Hepatocyte (in vitro differentiated cells): ENCODE measurements around the gene SHISAL2A. TPM values are rescaled to one million over a fixed set of nuclear protein-coding genes. Genes with fewer than 3 reads are reported as not detected.

Experiments
- DNase-seq: peaks from one replicate; pipeline ENCODE4 v3.0.0-alpha.2; 2016; ENCODE audit warnings: low spot score
- H2AFZ ChIP-seq: fragments of 200-600 bp; sonication (generic); 2 replicates; pipeline ENCODE4 v1.6.0; 2016; ENCODE audit warnings: antibody characterized with exemption, mild to moderate bottlenecking
- H3K27ac ChIP-seq: fragments of 200-600 bp; sonication (generic); 2 replicates; pipeline ENCODE4 v1.5.1; 2016; ENCODE audit warnings: mild to moderate bottlenecking
- H3K27me3 ChIP-seq: fragments of 200-600 bp; sonication (generic); 2 replicates; pipeline ENCODE4 v1.6.1; 2016
- H3K36me3 ChIP-seq: fragments of 200-600 bp; sonication (generic); replicated peaks from 2 replicates; pipeline ENCODE4 v1.5.1; 2016; ENCODE audit warnings: low read depth; ENCODE audit not compliant: insufficient read depth
- H3K4me1 ChIP-seq: fragments of 200-600 bp; sonication (generic); 2 replicates; pipeline ENCODE4 v1.5.1; 2016; ENCODE audit warnings: mild to moderate bottlenecking, moderate library complexity; ENCODE audit not compliant: insufficient read depth
- H3K4me2 ChIP-seq: fragments of 200-600 bp; sonication (generic); 2 replicates; pipeline ENCODE4 v1.6.0; 2016
- H3K4me3 ChIP-seq: fragments of 200-600 bp; sonication (generic); 2 replicates; pipeline ENCODE4 v1.5.1; 2016; ENCODE audit warnings: mild to moderate bottlenecking
- H3K79me2 ChIP-seq: fragments of 200-600 bp; sonication (generic); 2 replicates; pipeline ENCODE4 v1.6.0; 2017; ENCODE audit warnings: mild to moderate bottlenecking
- H3K9me2 ChIP-seq: fragments of 200-600 bp; sonication (generic); replicated peaks from 2 replicates; pipeline ENCODE4 v1.6.0; 2017; ENCODE audit warnings: mild to moderate bottlenecking; ENCODE audit not compliant: insufficient read depth
- H3K9me3 ChIP-seq: fragments of 200-600 bp; sonication (generic); 2 replicates; pipeline ENCODE4 v1.5.1; 2016; ENCODE audit warnings: low read depth, mild to moderate bottlenecking
- H4K20me1 ChIP-seq: fragments of 200-600 bp; sonication (generic); 2 replicates; pipeline ENCODE4 v1.6.0; 2016; ENCODE audit warnings: mild to moderate bottlenecking; ENCODE audit not compliant: insufficient read depth, poor library complexity, severe bottlenecking
- CTCF ChIP-seq: fragments of 200-600 bp; sonication (generic); IDR thresholded peaks from 2 replicates; pipeline ENCODE4 v1.5.1; 2016; ENCODE audit warnings: antibody characterized with exemption, mild to moderate bottlenecking; ENCODE audit not compliant: poor library complexity
- EZH2 ChIP-seq: fragments of 200-600 bp; sonication (generic); IDR thresholded peaks from 2 replicates; pipeline ENCODE4 v1.6.1; 2016; ENCODE audit warnings: antibody characterized with exemption, mild to moderate bottlenecking, borderline replicate concordance
- EZH2phosphoT487 ChIP-seq: fragments of 200-600 bp; sonication (generic); IDR thresholded peaks from one replicate; pipeline ENCODE4 v1.6.1; 2018; ENCODE audit warnings: antibody characterized with exemption, mild to moderate bottlenecking, low read depth, moderate library complexity; ENCODE audit not compliant: unreplicated experiment, severe bottlenecking
- WGBS: methylation state at CpG from one replicate; pipeline ENCODE4 v1.1.6; 2016; ENCODE audit warnings: low lambda C conversion rate; ENCODE audit errors: missing lambda C conversion rate; 5-methylcytosine and 5-hydroxymethylcytosine counted together
- polyA plus RNA-seq: library from polyadenylated mRNA; unstranded; fragments of >200 nt; fragmentation: Nextera tagmentation; extraction: Ambion mirVana; gene quantifications from 2 replicates; pipeline ENCODE4 v1.2.1, GENCODE V29; 2016
- total RNA-seq: library from RNA; depleted of rRNA; stranded (reverse); fragments of >200 nt; gene quantifications from 2 replicates; pipeline ENCODE4 v1.2.3, GENCODE V29; 2014

SHISAL2A gene
- total and polyA plus RNA-seq, 2 experiments from 2014 or later: 0.47 to 0.89 TPM

GRCh38 chr1:52590266-52590665 lies 42.7 kb upstream of the SHISAL2A start:
- no peak overlapping the region for H3K4me2 ChIP-seq
- 48% methylated on average over 6 of the region's 6 CpGs for WGBS
- H3K27ac ChIP-seq: no peak overlapping the region
- no peaks in the 10 kb centered on the region for H3K9me3 ChIP-seq
- H3K4me3 ChIP-seq: no peak overlapping the region
- H3K9me2 ChIP-seq: no peaks in the 10 kb centered on the region
- no peaks in the 10 kb centered on the region for H3K27me3 ChIP-seq
- no peaks in the 10 kb centered on the region for H3K4me1 ChIP-seq
- no peaks in the 10 kb centered on the region for H3K79me2 ChIP-seq
- no peak for TF ChIP-seq EZH2phosphoT487
- TF ChIP-seq CTCF: no peak
- TF ChIP-seq EZH2: no peak
- H2AFZ ChIP-seq: no peak overlapping the region
- no peaks in the 10 kb centered on the region for H3K36me3 ChIP-seq
- no peaks in the 10 kb centered on the region for H4K20me1 ChIP-seq
- no peak for DNase-seq

- no peaks in the 10 kb centered on the region for H3K79me2 ChIP-seq
- 85% methylated on average over 5 of the region's 5 CpGs for WGBS
Observed at GRCh38 chr1:52592637-52593323, 40.2 kb upstream of the SHISAL2A start.

GRCh38 chr1:52593495-52593894 lies 39.5 kb upstream of the SHISAL2A start:
- TF ChIP-seq EZH2phosphoT487: no peak
- no peak for TF ChIP-seq EZH2
- no peak for TF ChIP-seq CTCF
- WGBS: 91% methylated on average over 1 of the region's 1 CpG
- H3K4me3 ChIP-seq: no peak overlapping the region
- H3K9me2 ChIP-seq: no peaks in the 10 kb centered on the region
- no peaks in the 10 kb centered on the region for H3K9me3 ChIP-seq
- H3K4me1 ChIP-seq: no peaks in the 10 kb centered on the region
- H3K4me2 ChIP-seq: no peak overlapping the region
- H3K79me2 ChIP-seq: no peaks in the 10 kb centered on the region
- H3K27me3 ChIP-seq: no peaks in the 10 kb centered on the region
- H3K27ac ChIP-seq: no peak overlapping the region
- no peak overlapping the region for H2AFZ ChIP-seq
- no peak for DNase-seq
- no peaks in the 10 kb centered on the region for H3K36me3 ChIP-seq
- no peaks in the 10 kb centered on the region for H4K20me1 ChIP-seq

More at GRCh38 chr1:52592637-52593323, 40.2 kb upstream of the SHISAL2A start:
- no peak for DNase-seq
- Histone ChIP-seq H4K20me1 (no peaks in the 10 kb centered on the region), H3K4me2 (no peak overlapping the region), H3K36me3 (no peaks in the 10 kb centered on the region), H3K27me3 (no peaks in the 10 kb centered on the region), H3K9me2 (no peaks in the 10 kb centered on the region), H2AFZ (no peak overlapping the region), H3K4me3 (no peak overlapping the region), H3K27ac (no peak overlapping the region), H3K9me3 (no peaks in the 10 kb centered on the region), H3K4me1 (no peaks in the 10 kb centered on the region)
- TF ChIP-seq CTCF (no peak), EZH2phosphoT487 (no peak), EZH2 (no peak)
